NCI-H2171 treated with DMSO at 0.1 percent for 48 hours (cell line): ENCODE results near the gene KIF6.
"Not testable (repeated sequence)": the region's sequence is repeated elsewhere in the genome, so short reads cannot be mapped to it uniquely, and the experiment has no call there.

Experiments
- DNase-seq: peaks from one replicate; lab custom pipeline; 2025; lab: John Stamatoyannopoulos, UW

Gene KIF6

DNA sequence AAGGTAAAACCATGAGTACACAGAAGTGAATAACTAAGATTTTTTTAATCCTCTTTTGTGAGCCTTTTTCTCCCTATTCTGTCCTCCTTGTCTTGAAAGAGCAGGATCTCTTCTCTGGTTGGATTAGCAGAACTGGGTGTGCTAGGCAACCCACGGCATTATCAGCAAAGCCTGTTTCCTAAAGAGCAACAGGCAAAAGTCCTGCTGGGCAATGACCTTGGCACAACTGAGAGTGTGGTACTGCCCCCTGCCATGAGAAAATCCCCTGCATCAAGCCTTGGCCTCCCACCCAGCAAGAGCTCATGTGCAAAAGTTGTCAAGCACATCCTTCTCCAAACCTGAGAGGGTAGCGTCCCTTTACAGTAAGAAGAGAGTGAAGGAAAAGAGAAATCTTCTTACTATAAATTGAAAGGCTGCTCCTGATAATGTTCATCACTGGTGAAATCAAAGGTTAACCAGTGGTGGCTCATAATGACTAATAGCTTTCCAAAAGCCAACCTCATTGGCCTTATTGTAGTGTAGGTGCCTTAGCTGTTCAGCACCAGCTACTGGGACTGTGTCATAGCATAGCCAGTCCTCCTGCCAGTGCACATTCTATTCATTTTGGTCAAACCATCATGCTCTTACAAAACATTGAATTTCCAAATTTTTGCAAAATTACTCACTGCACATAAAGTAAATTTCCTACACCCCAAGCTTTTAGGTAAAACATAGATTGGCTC is 17.1 kb downstream of the KIF6 start:
- no peak for DNase-seq

DNA sequence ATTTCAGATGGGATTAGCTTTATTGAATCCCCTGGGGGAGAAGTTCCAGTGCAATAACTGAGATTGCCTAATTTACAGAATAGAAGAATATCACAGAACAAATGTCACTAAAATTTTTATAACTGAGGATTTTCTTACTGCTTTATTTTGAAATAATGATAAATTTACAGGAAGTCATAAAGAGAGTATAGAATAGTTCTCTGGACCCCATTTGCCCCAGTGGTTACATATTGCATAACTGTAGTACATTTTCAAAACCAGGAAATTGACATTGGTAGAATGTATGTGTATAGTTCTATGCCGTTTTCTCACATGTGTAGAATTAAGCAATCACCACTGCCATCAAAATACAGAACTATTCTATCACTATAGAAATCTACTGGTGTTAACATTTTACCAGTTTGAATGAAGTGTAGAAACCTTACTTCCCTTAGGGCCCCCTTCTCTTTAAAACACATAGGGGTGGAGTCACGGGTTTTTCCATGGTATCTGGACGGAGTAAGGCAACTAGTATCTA is 18.3 kb downstream of the KIF6 start:
- DNase-seq = no peak

GRCh38 chr6:39702265-39702664 is 22.9 kb downstream of the KIF6 start:
- no peak for DNase-seq

GRCh38 chr6:39700362-39700761 is 24.8 kb downstream of the KIF6 start:
- no peak for DNase-seq

- no peak for DNase-seq
Measured at GRCh38 chr6:39698789-39699188, 26.4 kb downstream of the KIF6 start.

DNA sequence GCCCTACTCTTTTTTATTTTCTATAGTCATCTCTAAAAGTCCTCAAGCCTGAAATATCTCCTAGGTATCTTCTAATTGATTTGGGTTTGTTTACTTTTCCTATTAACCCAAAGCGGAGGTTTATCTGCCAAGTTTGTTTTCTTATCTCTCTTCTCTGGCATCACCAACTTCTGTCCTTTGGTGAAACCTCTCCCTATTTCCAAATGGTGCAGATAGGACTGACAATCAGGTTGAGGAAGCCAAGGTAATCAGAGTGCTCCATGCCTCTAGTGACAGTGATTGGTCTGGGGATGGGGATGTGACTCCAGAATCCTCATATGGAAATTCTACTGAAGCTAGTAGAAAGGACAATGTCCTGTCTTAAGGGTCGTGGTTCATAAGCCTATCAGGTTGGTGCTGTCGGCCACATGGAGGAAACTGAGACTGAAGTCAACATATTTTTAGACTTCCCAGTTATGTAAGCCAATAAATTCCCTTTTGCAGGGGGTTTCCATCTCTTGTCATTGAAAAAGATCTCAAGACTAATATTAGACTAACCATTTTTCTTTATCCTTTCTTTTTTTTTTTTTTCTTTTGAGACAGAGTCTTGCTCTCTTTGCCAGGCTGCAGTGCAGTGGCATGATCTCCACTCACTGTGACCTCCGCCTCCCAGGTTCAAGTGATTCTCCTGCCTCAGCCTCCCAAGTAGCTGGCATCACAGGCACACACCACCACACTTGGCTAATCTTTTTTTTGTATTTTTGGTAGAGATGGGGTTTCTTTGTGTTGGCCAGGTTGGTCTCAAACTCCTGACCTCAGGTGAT is 28.0 kb downstream of the KIF6 start:
- DNase-seq = no peak

GRCh38 chr6:39695447-39695846 is 29.8 kb downstream of the KIF6 start:
- no peak for DNase-seq

- no peak for DNase-seq
Measured at GRCh38 chr6:39693206-39693605, 32.0 kb downstream of the KIF6 start.

DNA sequence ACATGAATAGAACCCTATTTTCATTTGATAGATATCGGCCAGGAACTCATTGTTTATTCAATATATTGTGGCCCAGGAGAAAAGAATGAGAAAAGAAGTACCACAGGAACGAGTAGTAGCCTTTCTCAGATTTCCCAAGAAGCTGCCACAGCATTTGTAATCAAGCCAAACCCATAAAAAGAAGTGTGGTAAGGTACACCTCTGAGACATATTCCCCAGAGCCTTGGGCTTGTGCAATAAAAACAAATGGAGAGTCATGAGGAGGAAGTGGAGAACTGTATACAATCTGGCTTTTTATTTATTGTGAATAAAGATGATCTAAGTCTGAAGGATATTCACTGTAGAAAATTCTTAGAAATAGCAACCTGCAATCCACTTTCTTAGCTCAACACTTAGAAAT is 36.7 kb downstream of the KIF6 start:
- DNase-seq = peak; percentile 88

- DNase-seq = no peak
Measured at GRCh38 chr6:39686976-39687375, 38.2 kb downstream of the KIF6 start.

GRCh38 chr6:39685938-39686337 is 39.3 kb downstream of the KIF6 start:
- no peak for DNase-seq

DNA sequence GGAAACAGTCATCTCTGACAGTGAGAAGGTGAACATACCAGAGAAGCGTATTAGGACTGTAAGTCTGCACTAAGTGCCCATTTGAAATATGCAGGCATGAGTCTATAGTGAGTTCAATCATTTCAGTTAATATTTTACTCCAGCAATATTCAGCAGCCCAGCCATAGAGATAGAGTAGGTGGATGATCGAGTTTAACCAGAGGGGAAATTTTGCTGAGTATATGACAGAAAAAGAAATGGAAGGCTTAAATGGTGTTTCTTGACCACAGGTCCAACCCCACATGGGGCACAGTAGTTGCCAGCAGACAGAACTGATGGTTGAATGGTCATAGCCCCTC is 39.8 kb downstream of the KIF6 start:
- no peak for DNase-seq

- no peak for DNase-seq
Measured at GRCh38 chr6:39684790-39685488, 40.3 kb downstream of the KIF6 start.

DNA sequence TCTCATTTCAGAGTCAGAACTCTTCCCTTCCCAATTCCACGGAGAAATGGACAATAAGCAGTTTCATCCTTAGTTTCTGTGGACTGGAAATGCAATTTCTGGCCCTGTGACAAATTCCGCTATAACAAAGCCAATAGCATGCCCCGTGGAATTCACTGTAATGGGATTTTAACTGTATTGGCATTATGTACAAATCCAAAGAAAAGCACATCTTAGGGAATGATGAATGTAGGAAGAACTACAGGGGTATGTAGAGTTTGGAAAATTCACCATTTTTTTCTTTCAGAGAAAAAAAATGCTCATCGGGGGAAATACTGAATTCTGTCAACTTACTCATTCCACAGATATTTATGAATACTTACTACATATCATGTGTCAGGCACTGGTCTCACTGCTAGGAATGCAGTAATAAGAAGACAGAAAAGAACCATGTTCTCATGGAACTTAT is 43.5 kb downstream of the KIF6 start:
- DNase-seq = no peak

GRCh38 chr6:39678914-39679313 is 46.3 kb downstream of the KIF6 start:
- DNase-seq = no peak

DNA sequence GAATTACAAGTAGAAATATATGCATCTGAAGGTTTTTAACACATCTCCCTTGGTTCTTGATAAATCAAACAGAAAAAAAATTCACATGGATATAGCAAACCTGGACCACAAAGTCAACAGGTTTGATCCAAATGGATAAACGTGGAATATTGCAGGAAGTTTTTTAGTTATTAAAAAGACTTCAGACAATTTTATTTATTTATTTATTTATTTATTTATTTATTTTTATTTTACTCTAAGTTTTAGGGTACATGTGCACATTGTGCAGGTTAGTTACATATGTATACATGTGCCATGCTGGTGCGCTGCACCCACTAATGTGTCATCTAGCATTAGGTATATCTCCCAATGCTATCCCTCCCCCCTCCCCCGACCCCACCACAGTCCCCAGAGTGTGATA is 47.9 kb downstream of the KIF6 start:
- not testable (repeated sequence) for DNase-seq

DNA sequence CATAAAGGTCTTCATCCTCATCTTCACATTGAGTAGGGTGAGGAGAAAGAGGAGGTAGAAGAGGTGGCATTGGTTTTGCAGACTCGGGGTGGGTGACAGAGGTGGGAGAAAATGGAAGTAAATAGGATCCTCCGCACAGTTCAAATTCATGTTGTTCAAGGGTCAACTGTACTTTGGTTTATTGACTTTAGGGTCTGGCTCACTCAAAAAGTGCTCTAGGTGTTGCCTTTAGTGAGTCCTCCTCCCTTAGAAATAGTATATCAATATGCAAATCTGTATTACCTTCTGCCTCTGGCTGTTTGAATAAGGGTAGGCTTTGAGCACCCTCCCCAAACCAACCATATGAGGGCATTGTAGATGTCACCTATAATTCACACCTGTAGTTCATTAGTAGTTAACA is 54.7 kb downstream of the KIF6 start:
- no peak for DNase-seq

DNA sequence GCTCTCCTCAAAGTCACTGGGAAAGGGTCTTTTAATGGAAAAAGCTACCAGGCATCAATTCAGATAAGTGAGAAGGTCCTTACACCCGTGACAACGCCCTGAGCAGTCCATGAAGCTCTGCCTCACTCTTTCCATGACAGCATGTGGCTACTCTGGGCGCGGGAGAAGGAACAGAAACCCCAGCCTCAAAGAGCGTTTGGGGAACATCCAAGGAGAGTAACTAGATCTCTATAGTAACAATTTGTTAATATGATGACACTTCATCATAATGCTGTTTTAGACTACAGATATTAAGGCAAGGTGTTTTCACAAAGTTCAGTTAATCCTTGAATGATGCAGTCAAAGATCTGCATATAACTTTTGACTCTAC is 55.2 kb downstream of the KIF6 start:
- no peak for DNase-seq

GRCh38 chr6:39669207-39669972 is 55.8 kb downstream of the KIF6 start:
- no peak for DNase-seq

GRCh38 chr6:39666706-39667489 is 58.3 kb downstream of the KIF6 start:
- DNase-seq = no peak

GRCh38 chr6:39665861-39666260 is 59.3 kb downstream of the KIF6 start:
- DNase-seq = no peak
